ENCODE data around the gene KISS1.

The KISS1 gene

GRCh38 chr1:204216880-204217647 is 20.8 kb upstream of the KISS1 start:
- DNase-seq: no peak

DNA sequence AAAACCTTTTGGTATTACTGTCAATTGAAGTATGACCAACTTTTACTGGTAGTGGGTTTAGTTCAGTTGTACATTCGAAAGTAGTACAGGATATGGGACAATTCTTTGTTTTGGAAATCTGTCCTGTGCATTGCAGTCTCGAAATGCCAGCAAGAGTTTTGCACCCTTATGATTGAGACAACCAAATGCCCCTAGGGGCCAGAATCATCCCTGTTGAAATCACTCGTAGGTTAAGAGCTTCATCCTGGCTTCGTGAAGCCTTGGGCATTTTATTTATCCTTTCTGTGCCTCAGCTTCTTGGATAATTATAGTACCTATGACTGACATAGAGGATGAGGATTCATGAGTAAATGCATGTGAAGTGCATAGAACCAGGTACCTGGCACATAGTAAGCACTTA is 19.9 kb upstream of the KISS1 start:
- DNase-seq: no peak

GRCh38 chr1:204213668-204214662 is 17.7 kb upstream of the KISS1 start, which contains the start of gene GOLT1A:
Gene GOLT1A, minus strand, starts transcription at chr1:204213988. Its CDS starts 82 bp downstream, at chr1:204213906.
- peak; percentile 44 for DNase-seq

DNA sequence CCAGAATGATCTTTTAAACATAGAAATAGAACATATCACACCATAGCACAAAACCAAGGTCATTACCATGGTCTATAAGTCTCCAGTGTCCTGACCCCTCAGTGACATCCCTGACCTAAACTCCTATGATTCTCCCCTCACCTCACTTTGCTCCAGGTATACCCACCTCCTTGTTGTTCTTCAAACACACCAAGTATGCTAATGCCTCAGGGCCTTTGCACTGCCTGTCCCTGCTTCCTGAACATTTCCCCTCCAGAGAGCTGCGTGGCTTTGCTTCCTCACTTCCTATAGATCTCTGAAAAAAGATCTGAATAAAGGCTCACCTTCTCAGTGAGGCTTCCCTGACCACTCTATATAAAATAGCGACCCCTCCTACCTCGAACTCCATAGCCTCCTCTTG is 16.4 kb upstream of the KISS1 start:
- no peak for DNase-seq

GRCh38 chr1:204211046-204211445 is 14.8 kb upstream of the KISS1 start:
- DNase-seq: no peak

- DNase-seq: peak; percentile 81
Observed at GRCh38 chr1:204207136-204207616, 10.9 kb upstream of the KISS1 start.

- no peak for DNase-seq
Observed at GRCh38 chr1:204206121-204206520, 9.8 kb upstream of the KISS1 start.

DNA sequence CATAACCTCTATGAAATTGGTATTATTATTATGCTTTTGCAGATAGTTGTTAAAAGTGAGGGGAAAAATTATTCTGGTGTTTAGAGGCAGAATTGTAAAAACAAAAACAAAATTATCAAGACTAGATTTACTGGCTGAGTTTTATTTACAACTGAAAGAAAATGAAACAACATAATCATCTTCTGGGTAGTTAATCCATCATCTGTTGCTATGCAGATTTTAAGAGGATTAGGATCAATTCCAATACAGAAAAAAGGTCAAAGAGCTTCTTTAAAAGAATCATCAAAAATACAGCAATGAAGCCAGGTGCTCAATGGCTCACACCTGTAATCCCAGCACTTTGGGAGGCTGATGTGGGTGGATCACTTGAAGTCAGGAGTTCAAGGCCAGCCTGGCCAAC is 9.2 kb upstream of the KISS1 start:
- no peak for DNase-seq

GRCh38 chr1:204204944-204205343 is 8.7 kb upstream of the KISS1 start:
- DNase-seq: no peak

GRCh38 chr1:204203206-204203767 is 7.0 kb upstream of the KISS1 start:
- no peak for DNase-seq

DNA sequence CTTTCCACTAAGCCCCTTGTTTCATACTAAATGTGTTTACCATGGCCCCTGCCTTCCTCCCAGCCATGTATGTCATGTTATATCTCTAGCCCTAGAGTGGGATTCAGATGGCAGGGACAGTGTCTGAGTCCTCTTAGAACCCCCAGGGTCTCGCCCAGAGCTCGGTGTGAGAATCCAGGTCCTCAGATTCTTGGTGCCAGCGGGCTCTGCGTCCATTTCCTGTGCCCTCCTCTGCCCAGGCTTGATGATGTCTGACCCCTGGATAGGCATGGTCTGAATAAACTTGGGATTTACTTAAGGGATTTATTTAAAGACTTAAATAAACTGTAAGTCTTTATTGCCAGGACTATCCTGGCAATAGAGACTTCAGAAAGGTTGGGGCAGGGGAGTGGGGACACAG is 6.2 kb upstream of the KISS1 start:
- no peak for DNase-seq

GRCh38 chr1:204201348-204202040 is 5.2 kb upstream of the KISS1 start:
- DNase-seq: no peak

GRCh38 chr1:204199579-204199978 is 3.3 kb upstream of the KISS1 start:
- DNase-seq: no peak

- DNase-seq: no peak
Observed at GRCh38 chr1:204198348-204199340, 2.4 kb upstream of the KISS1 start.

GRCh38 chr1:204197068-204197467 is 777 bp upstream of the KISS1 start:
- DNase-seq: no peak

DNA sequence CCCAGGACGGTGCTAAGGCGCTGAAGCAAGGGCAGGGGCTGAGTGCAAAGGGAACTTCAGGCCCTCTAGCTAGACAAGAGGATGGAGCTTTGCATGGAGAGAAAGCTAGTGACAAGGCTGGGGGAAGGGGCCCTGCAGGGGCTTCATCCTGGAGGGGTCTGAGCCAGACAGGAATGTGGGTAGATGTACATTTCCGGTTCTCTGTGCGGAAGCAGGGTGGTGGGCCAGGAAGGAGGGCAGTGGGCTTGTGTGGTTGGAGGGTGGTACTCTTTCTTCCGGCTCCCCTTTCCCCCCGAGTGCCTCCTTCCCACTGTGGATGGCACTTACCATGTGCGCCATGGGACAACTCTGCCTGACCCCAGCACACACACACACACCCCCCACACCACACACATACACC is 1.5 kb downstream of the KISS1 start:
- no peak for DNase-seq

- DNase-seq: no peak
Observed at GRCh38 chr1:204194080-204194479, 2.2 kb downstream of the KISS1 start.

GRCh38 chr1:204192589-204193352 is 3.5 kb downstream of the KISS1 start:
- DNase-seq: no peak

DNA sequence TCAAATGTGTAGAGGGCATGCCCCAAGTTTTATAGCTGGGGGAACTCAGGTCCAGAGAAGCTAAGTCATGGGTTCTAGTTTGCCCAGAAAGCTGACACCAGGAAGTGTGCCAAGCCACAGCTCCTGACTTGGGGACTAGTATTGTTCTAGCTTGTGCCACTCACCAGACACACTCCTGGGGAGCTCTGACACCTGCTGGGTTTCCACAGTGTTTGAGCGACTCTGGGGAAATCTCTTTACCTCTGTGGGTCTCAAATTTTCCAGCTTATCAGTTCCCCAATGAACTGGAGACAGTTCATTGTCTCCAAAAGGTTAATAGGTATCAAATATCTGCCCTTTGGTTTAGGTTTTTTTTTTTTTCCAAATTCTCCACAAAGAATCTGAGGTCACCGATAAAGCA is 4.2 kb downstream of the KISS1 start:
- no peak for DNase-seq

GRCh38 chr1:204191456-204191855 is 4.8 kb downstream of the KISS1 start:
- no peak for DNase-seq
